Measurements from ENCODE around the gene BRINP3. TPM values are rescaled to one million over a fixed set of nuclear protein-coding genes. Genes with fewer than 3 reads are reported as not detected.

BRINP3 gene
- total and polyA plus RNA-seq, 4 donors = 0.06 to 19.8 (median 0.64) TPM

GRCh38 chr1:190140644-190141043, 337.0 kb downstream of the BRINP3 start:
- Histone ChIP-seq H3K27ac (ENCODE audit: low read depth in 1 of 2, low read length in 1 of 2) (no peak overlapping the region), H3K4me3 (no peak overlapping the region), H3K9ac (ENCODE audit: insufficient read depth in 1 of 2, low read length in 2 of 2) (no peak overlapping the region), H3K9me3 (ENCODE audit: control insufficient read depth in 4 of 4, insufficient read depth in 3 of 4, low read length in 3 of 4) (no peaks in the 10 kb centered on the region), H3K27me3 (ENCODE audit: control insufficient read depth in 3 of 3, insufficient read depth in 3 of 3, low read length in 2 of 3) (no peaks in the 10 kb centered on the region), H3K4me1 (ENCODE audit: control insufficient read depth in 5 of 5, insufficient read depth in 5 of 5, low read length in 5 of 5) (no peaks in the 10 kb centered on the region), H3K36me3 (ENCODE audit: control insufficient read depth in 4 of 4, insufficient read depth in 4 of 4, low read length in 4 of 4) (no peaks in the 10 kb centered on the region)
- ATAC-seq (ENCODE audit: insufficient read depth, low FRiP score) = no peak
- WGBS, 2 donors = 87 to 94% methylated on average over 1 of the region's 1 CpG
- TF ChIP-seq CTCF (IDR thresholded peaks at IDR 0.05; ENCODE audit: control extremely low read depth, extremely low read depth) = no peak
- DNase-seq = no peak

GRCh38 chr1:190138702-190139101, 339.0 kb downstream of the BRINP3 start:
- DNase-seq = no peak
- ATAC-seq (ENCODE audit: insufficient read depth, low FRiP score) = no peak
- TF ChIP-seq CTCF (IDR thresholded peaks at IDR 0.05; ENCODE audit: control extremely low read depth, extremely low read depth) = no peak
- H3K9ac ChIP-seq (ENCODE audit: insufficient read depth in 1 of 2, low read length in 2 of 2) = no peak overlapping the region
- no peaks in the 10 kb centered on the region for H3K9me3 ChIP-seq (ENCODE audit: control insufficient read depth in 4 of 4, insufficient read depth in 3 of 4, low read length in 3 of 4)
- no peak overlapping the region for H3K27ac ChIP-seq (ENCODE audit: low read depth in 1 of 2, low read length in 1 of 2)
- 93 to 98% methylated on average over 1 of the region's 1 CpG for WGBS, 2 donors
- no peaks in the 10 kb centered on the region for H3K27me3 ChIP-seq (ENCODE audit: control insufficient read depth in 3 of 3, insufficient read depth in 3 of 3, low read length in 2 of 3)
- no peaks in the 10 kb centered on the region for H3K36me3 ChIP-seq (ENCODE audit: control insufficient read depth in 4 of 4, insufficient read depth in 4 of 4, low read length in 4 of 4)
- H3K4me3 ChIP-seq = no peak overlapping the region
- H3K4me1 ChIP-seq (ENCODE audit: control insufficient read depth in 5 of 5, insufficient read depth in 5 of 5, low read length in 5 of 5) = no peaks in the 10 kb centered on the region

GRCh38 chr1:190138266-190138665, 339.4 kb downstream of the BRINP3 start:
- no peaks in the 10 kb centered on the region for H3K4me1 ChIP-seq (ENCODE audit: control insufficient read depth in 5 of 5, insufficient read depth in 5 of 5, low read length in 5 of 5)
- no peak for TF ChIP-seq CTCF (IDR thresholded peaks at IDR 0.05; ENCODE audit: control extremely low read depth, extremely low read depth)
- 48 to 85% methylated on average over 2 of the region's 2 CpGs for WGBS, 2 donors
- ATAC-seq (ENCODE audit: insufficient read depth, low FRiP score) = no peak
- no peaks in the 10 kb centered on the region for H3K27me3 ChIP-seq (ENCODE audit: control insufficient read depth in 3 of 3, insufficient read depth in 3 of 3, low read length in 2 of 3)
- no peak overlapping the region for H3K27ac ChIP-seq (ENCODE audit: low read depth in 1 of 2, low read length in 1 of 2)
- no peak for DNase-seq
- H3K9ac ChIP-seq (ENCODE audit: insufficient read depth in 1 of 2, low read length in 2 of 2) = no peak overlapping the region
- H3K4me3 ChIP-seq = no peak overlapping the region
- H3K36me3 ChIP-seq (ENCODE audit: control insufficient read depth in 4 of 4, insufficient read depth in 4 of 4, low read length in 4 of 4) = no peaks in the 10 kb centered on the region
- H3K9me3 ChIP-seq (ENCODE audit: control insufficient read depth in 4 of 4, insufficient read depth in 3 of 4, low read length in 3 of 4) = no peaks in the 10 kb centered on the region

GRCh38 chr1:190129366-190129765, 348.3 kb downstream of the BRINP3 start:
- 84 to 85% methylated on average over 1 of the region's 1 CpG for WGBS, 2 donors
- no peak for ATAC-seq (ENCODE audit: insufficient read depth, low FRiP score)
- Histone ChIP-seq H3K36me3 (ENCODE audit: control insufficient read depth in 4 of 4, insufficient read depth in 4 of 4, low read length in 4 of 4) (no peaks in the 10 kb centered on the region), H3K9ac (ENCODE audit: insufficient read depth in 1 of 2, low read length in 2 of 2) (no peak overlapping the region), H3K4me3 (no peak overlapping the region), H3K4me1 (ENCODE audit: control insufficient read depth in 5 of 5, insufficient read depth in 5 of 5, low read length in 5 of 5) (no peaks in the 10 kb centered on the region), H3K27ac (ENCODE audit: low read depth in 1 of 2, low read length in 1 of 2) (no peak overlapping the region), H3K9me3 (ENCODE audit: control insufficient read depth in 4 of 4, insufficient read depth in 3 of 4, low read length in 3 of 4) (no peaks in the 10 kb centered on the region), H3K27me3 (ENCODE audit: control insufficient read depth in 3 of 3, insufficient read depth in 3 of 3, low read length in 2 of 3) (no peaks in the 10 kb centered on the region)
- TF ChIP-seq CTCF (IDR thresholded peaks at IDR 0.05; ENCODE audit: control extremely low read depth, extremely low read depth) = no peak
- no peak for DNase-seq

All from lung (tissue), 12 donors.